HG03025 (cell line): ENCODE data around the gene MAGEF1.

Experiments
- ATAC-seq: cut with Tn5 transposase; IDR thresholded peaks from one replicate; pipeline ENCODE4 v1.9.1; 2021; ENCODE audit warnings: mild to moderate bottlenecking, moderate library complexity; ENCODE audit not compliant: unreplicated experiment, low FRiP score

The MAGEF1 gene

DNA sequence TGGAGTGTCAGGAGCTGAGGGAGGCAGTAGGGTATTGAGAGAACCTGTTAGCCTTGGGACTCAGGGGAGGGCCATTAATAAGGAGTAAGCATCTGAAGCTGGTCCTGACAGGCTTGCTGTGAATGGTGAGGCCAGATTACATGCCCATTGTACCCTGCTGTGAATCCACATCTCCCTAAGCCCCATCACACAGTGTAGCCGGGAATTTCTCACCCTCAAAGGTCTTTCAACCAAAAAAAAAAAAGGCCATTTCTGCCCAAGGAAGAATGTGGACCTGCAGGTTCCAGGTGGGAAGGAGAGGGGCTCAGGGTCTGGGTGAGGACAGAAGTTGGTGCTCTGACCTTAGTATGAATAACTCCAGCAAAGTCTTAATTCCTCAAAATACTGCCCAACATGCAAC is 37.2 kb downstream of the MAGEF1 start:
- no peak for ATAC-seq

DNA sequence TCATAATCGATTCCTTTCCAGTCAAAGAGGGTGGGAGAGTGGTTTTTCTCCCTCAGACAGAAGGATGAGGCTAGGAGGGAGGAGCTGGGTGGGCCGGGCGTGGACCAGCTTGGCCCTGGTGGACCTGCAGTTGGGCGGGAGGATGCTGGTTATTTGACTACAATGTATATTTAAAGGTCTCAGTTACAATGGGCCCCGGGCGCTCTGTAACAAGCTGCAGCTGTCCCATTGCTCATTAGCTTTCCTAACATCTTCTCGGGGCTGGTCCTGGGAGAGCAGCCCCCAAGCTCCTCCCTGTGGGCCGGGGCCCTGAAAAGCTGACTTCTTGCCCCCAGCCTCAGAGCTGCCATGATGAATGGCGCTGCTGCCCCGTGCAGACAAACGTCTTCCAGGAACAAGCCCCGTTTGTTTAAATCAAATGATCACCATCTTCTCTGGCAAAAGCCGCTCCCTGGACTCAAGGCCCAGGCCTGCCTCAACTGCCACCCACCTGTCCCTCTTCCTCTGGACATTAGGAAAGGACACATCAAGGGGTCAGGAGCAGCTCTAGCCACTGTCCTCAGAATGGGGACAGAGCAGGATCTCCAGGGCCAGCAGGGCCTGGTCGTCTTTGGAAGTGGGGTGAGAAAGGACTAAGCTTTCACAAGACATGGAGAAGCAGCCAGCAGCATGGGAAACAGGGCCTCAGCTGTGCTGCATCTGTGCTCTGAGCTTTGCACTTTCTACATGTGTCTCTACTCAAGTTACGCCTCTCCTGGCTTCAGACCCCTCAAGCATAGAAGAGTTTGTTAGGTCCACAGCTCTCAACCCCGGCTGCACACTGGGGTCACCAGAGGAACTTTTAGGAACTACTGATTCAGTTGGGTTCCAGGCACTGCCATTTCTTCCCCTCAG is 38.6 kb downstream of the MAGEF1 start:
- ATAC-seq, result no peak

DNA sequence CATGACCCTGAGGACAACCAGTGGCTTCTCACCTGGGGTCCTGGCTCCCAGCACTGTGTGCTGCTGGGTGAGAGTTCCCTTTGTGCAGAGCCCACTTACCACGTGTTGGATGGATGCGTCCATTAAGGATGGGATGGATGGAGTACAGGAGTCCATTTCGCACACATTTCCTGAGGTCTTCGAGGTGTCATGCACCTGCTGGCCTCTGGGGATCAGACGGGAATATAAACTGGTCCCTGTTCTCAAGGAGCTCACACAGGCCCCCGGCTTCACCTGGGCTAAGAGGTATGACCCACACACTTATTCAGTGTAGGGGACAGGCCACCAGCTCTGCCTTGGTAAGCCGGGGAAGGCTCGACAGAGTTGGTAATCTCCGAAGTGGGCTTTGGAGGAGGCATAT is 39.5 kb downstream of the MAGEF1 start:
- ATAC-seq, result no peak

- ATAC-seq, result no peak
These were observed 41.7 kb downstream of the MAGEF1 start for GRCh38 chr3:184670091-184670602.

- ATAC-seq, result no peak
These were observed 42.3 kb downstream of the MAGEF1 start for GRCh38 chr3:184669578-184669977.

- ATAC-seq, result no peak
These were observed 45.4 kb downstream of the MAGEF1 start for GRCh38 chr3:184666442-184666841.

GRCh38 chr3:184665101-184665500 is 46.8 kb downstream of the MAGEF1 start:
- no peak for ATAC-seq

DNA sequence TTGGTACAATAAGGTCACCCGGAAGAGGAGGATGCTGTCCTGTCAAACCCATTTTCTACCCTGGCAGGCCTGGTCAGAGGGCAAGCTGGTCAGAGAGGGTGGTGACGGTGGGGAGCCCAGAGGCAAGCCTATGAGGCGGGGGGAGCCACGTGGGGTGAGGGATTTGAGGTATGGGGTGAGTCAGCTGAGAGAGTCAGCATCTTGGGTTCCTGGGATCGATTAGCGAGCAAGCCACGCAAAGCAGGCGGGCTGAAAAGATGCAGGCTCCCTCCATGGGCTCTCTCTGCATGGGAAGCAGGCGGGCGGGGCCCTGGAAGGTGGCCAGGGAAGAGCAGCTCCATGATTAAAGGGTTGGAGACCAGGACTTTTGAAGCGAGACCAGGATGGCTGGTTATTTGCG is 48.1 kb downstream of the MAGEF1 start:
- ATAC-seq, result no peak

- ATAC-seq, result no peak
These were observed 48.5 kb downstream of the MAGEF1 start for GRCh38 chr3:184663356-184663755.

DNA sequence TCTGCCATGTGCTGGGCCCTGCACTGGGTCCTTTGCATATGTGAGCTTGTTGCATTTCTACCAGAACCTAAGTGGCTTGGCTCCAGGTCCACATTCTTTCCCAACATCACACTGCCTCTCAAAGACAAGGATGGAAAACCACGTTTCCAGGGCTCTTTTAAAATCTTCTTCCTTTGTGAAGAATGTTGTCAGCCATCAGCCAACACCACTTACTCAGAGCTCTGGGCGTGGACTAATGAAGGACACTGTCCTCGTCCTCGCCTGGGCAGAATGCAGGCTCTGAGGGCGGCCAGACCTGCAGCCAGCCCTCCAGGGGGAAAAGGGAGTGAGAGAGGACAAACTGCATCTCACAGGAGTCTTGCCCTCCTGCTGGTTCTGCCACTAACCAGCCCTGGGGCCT is 49.7 kb downstream of the MAGEF1 start:
- ATAC-seq, result no peak

- ATAC-seq, result no peak
These were observed 50.9 kb downstream of the MAGEF1 start for GRCh38 chr3:184660931-184661330.
